HG03565 (cell line): Measurements from ENCODE around the gene VSNL1.
A peak's percentile ranks its signal among the peaks of the same experiment; 100 is the strongest.
"Not testable (repeated sequence)": the region's sequence is repeated elsewhere in the genome, so short reads cannot be mapped to it uniquely, and the experiment has no call there.

ENCODE experiments used
- ATAC-seq: cut with Tn5 transposase; IDR thresholded peaks from one replicate; pipeline ENCODE4 v1.9.1; 2021; ENCODE audit warnings: mild to moderate bottlenecking, moderate library complexity; ENCODE audit not compliant: unreplicated experiment

The VSNL1 gene

GRCh38 chr2:17541531-17541950 is 1.0 kb downstream of the VSNL1 start:
- no peak for ATAC-seq

GRCh38 chr2:17542471-17542870 is 2.0 kb downstream of the VSNL1 start:
- no peak for ATAC-seq

GRCh38 chr2:17543131-17543660 is 2.7 kb downstream of the VSNL1 start:
- ATAC-seq, result no peak

- no peak for ATAC-seq
Observed at GRCh38 chr2:17543848-17544247, 3.4 kb downstream of the VSNL1 start.

GRCh38 chr2:17544256-17544655 is 3.8 kb downstream of the VSNL1 start:
- ATAC-seq, result no peak

GRCh38 chr2:17545680-17546613 is 5.5 kb downstream of the VSNL1 start:
- no peak for ATAC-seq

- no peak for ATAC-seq
Observed at GRCh38 chr2:17547237-17547636, 6.7 kb downstream of the VSNL1 start.

- ATAC-seq, result no peak
Observed at GRCh38 chr2:17547737-17548136, 7.2 kb downstream of the VSNL1 start.

- ATAC-seq, result no peak
Observed at GRCh38 chr2:17550907-17551306, 10.4 kb downstream of the VSNL1 start.

GRCh38 chr2:17555150-17555549 is 14.7 kb downstream of the VSNL1 start:
- ATAC-seq, result no peak

DNA sequence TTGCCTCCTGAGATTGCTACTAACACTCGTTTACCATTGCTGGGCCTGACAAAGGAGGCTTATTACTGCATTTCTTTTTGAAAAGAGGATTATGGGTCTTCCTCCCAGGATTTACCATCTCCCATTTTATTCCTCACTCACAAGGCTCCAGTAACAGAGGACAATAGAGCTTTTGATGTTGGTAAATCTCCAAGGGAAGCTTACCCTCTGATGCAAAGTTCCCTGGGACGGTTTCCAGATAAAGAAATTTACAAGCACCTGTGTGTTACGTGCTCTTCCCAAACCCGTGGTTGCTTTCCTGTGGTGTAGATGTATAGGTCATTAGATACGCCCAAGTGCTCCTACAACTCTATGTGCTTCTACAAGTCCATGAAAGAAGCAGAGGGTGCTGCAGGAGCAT is 17.1 kb downstream of the VSNL1 start:
- ATAC-seq, result no peak

- ATAC-seq, result no peak
Observed at GRCh38 chr2:17558053-17558452, 17.6 kb downstream of the VSNL1 start.

- no peak for ATAC-seq
Observed at GRCh38 chr2:17558878-17559277, 18.4 kb downstream of the VSNL1 start.

GRCh38 chr2:17565726-17566125 is 25.2 kb downstream of the VSNL1 start:
- ATAC-seq, result not testable (repeated sequence)

GRCh38 chr2:17571681-17572080 is 31.2 kb downstream of the VSNL1 start:
- ATAC-seq, result no peak

GRCh38 chr2:17573085-17573803 is 32.7 kb downstream of the VSNL1 start:
- ATAC-seq, result no peak

DNA sequence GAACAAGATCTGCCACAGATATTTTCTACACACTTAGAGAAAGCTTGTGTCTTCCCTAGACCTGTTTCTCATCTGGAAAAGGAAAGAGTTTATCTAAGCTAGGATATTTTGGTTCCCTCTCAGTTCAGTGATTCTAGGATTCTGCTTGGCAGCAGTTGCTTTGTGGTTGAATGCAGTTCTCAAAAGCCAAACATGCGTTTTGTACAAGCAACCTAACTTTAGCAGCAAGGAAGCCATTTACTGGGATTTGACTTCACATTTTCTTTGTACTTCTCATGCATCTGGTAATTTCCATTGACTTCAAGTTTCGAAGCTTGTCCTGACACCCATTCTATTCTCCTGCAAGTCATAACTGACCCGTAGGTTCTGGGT is 33.3 kb downstream of the VSNL1 start:
- ATAC-seq, result no peak

- ATAC-seq, result no peak
Observed at GRCh38 chr2:17574406-17575073, 34.0 kb downstream of the VSNL1 start.

DNA sequence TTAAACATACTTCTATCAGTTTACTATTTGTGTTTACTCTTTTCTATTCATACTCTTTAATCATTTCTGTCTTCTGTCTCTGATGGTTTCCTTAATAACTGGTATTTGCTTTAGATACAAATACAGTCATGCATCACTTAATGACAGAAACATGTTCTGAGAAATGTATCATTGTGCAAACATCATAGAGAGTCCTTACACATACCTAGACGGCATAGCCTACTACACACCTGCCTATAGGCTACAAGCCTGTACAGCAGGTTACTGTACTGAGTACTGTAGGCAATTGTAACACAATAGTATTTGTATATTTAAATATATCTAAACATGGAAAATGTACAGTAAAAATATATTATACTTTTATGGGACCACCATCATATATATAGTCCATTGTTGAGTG is 36.3 kb downstream of the VSNL1 start:
- no peak for ATAC-seq

DNA sequence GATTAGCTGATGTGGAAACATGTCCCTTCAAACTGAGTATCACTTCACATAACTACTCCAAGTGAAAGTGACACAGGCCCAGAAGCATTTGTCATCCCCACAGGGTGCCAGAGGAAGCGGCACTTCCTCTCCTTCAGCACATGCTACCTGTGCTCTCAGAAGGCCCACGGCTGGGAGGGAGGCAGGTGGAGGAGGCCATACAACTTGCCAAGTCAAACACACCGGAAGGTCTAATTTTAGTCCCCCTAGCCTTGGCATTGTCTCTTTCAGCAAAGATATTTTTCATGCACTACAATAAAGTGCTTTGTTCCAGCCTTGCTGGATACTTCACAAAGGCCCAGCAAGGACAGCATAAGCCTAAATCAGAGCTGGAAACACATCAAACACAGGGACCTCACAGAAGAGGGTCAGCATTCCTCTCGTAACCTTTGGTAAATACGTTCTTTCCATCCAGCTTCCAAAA is 38.0 kb downstream of the VSNL1 start:
- ATAC-seq, result peak; percentile 73

DNA sequence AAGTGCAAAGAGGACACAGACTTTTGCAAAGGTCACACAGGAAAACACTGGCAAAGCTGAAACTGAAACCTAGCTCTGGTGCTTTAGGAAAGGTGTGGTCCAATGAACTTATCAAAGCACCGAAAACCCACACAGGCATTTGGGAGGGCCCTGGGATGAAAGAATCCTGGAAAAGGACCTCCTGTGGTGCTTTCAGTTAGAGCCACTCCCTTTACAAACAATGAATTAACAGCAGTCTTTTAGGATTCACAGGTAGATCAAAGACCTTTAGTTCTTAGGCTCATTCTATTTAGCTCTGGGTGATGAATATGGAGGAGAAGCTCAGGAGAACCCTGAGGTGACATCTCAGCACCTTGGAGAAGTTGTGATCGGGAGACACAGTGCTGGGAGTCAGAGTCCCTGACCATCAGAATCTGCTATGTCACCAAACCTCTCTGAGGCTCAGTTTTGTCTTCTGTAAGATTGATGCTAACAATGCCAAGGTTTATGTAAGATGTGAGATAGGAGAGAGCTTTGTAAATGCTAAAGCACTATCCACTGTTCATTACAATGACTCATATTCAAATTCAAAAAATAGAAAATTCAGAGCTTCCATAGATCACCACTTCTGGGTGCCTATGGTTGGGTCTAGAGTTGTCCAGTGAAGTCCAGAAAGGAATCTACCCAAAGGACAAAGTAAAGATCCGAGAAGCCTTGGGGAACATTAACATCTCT is 39.3 kb downstream of the VSNL1 start:
- no peak for ATAC-seq
